Breast epithelium (tissue), 3 donors: ENCODE measurements around the gene ZNF618.

Source experiments
- CTCF ChIP-seq, 3 donors: fragments of 450-650 bp; IDR thresholded peaks; one replicate each; pipeline ENCODE4 v1.5.1; 2016 to 2017; ENCODE audit warnings: antibody characterized with exemption in 3 of 3, mild to moderate bottlenecking in 3 of 3, moderate library complexity in 3 of 3
- POLR2A ChIP-seq: fragments of 450-650 bp; IDR thresholded peaks from one replicate; pipeline ENCODE4 v1.6.1; 2016; ENCODE audit warnings: antibody characterized with exemption, mild to moderate bottlenecking, moderate library complexity

DNA sequence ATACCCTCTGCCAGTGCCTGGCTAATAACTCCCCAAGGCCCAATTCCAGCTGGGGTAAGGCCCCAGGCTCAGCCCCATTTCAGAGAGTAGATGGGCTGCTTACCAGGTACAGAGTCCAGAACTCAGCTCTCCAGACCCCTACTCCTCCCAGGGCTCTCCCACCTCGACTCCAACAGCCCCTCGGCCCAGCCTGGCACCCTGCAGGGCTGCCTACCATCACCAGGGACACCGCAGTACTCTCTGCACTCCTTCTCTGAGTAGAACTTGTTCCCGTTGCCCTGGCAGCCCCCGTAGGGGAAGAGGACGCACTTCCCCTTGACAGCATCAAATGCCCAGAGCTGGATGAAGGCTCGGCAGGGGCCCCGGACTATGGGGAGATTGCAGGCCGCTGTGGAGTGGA, 184.6 kb downstream of the ZNF618 start:
- TF ChIP-seq CTCF (IDR thresholded peaks at IDR 0.05), result no peak
- TF ChIP-seq POLR2A, result no peak
